GM21390 (cell line): ENCODE measurements around the gene VSIR.

Source experiments
- ATAC-seq: cut with Tn5 transposase; IDR thresholded peaks from one replicate; pipeline ENCODE4 v1.9.1; 2021; ENCODE audit not compliant: unreplicated experiment

VSIR gene

GRCh38 chr10:71773221-71773971 is at the start of gene VSIR:
Gene VSIR (minus strand): TSS chr10:71773520. CDS start chr10:71773439, 81 bp downstream.
- peak; percentile 68 for ATAC-seq

DNA sequence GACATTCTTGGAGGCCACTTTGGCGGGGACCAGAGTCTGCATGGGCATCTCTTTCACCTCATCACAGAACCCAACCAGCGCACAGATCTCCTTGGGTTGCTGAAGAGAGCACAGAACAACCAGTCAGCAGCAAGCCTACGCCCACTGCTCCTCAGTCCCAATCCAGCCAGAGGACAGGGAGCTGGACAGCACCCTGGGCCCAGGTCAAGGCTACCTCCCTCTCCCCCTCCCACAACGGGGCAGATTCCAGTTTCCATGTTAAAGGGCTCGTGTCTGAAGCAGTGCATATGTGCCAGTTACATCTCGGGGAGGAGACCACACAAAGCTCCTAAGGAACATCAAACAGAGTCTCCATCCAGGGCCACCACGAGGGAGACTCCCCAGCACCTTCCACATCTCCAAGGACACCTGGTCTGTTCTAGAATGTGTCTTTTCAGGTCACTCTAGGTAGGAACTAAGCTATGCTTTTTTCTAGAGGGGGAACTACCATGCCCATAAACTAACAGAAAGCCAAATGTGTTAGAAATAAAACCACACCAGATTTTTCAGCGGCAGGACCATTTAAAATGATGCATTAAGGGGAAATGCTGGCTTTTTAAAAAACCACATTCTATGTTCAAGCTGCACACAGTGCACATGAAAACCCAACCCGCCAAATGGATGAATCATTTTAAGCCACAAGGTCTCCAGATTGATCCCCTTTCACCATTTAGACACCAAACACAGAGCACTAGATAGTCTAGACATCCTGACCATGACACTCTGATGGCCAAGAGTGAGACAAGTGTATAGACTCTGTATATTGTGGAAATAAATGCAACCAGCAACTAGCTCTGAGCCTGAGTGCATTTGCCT is 48.8 kb upstream of the VSIR start:
- ATAC-seq, result no peak

GRCh38 chr10:71820966-71821365 is 47.6 kb upstream of the VSIR start:
- ATAC-seq, result no peak

DNA sequence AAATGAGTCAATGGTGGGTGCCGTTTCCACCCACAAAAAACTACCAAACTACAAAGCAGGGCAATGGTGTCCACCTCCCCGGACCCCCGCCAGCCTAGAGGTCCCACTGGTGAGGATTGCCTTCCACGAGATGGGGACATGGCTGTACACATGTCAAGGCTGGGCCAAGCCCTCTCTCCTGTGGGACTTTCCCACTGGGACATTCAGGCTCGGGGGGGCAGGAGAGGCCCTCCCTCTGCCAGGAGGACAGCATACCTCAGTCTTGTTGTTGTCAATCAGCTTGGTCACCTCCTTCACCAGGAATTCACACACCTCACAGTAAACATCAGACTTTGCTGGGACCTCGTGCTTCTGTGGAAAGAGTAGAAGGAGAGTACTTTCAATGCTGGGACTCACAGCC is 46.7 kb upstream of the VSIR start:
- no peak for ATAC-seq

- no peak for ATAC-seq
These were observed 46.1 kb upstream of the VSIR start for GRCh38 chr10:71819441-71819861.

DNA sequence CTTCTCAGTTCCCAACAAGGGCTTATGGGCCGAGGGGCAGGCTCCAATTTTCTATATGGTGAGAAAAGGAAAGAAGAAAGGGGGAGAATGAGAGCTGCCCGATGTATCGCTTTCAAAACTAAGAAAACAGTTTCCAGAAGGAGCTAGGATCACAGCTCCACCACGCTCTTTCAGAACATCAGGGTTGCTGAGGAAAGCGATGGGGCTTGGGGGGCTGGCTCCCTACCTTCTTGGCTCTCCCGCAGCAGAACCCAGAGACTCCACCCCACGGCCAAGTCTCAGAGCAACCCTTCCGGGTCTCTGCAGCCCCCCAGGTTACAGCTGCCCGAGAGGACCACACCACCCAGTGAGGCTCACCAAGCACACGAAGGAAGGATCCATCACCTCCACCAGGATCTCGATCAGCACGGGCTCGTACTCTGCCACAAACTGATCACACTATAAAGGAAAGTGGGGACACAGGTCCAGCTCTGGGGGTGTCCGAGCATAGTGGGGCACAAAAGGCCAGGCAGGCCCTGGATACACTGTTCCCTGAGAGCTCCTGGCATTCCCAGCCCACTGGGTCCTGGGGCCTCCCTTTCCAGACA is 45.4 kb upstream of the VSIR start:
- ATAC-seq, result no peak

DNA sequence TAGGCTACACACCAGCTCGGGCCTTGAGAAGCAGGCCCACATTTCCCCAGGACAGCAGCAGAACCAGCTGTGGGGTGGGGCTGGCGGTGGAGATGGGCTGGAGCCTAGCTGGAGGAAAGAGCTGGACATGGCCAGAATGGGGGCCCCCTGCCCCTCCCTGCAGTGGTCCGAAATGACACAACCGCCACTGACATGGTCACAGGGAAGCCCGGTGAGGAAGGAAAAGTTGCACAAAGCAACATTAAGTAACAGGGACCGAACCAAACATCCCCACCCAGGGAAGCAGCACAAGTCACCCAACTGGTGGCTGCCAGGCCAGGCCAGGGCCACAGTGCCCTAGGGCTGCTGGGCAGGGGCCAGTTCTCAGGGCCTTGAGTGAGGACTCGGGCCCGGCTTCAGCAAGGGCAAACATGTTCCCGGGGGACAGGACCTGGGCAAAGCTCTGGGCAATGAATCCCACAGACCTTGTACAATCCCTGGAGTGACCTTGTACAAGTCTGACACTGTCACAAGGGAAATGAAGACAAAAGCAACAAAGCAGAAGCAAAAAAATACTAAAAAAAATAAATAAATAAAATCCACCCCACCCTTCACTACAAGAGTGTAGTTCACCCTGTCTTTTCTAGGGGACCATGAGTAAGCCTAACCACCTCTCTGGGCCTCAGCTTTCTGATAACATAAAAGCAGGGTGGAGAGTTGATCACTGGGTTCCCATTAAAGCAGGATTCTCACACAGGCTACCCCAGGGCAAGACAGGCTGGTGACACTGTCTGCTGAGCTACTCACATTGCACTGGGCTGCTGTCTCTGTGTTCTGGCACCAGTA is 44.7 kb upstream of the VSIR start:
- ATAC-seq, result no peak

GRCh38 chr10:71816936-71817618 is 43.8 kb upstream of the VSIR start:
- no peak for ATAC-seq

DNA sequence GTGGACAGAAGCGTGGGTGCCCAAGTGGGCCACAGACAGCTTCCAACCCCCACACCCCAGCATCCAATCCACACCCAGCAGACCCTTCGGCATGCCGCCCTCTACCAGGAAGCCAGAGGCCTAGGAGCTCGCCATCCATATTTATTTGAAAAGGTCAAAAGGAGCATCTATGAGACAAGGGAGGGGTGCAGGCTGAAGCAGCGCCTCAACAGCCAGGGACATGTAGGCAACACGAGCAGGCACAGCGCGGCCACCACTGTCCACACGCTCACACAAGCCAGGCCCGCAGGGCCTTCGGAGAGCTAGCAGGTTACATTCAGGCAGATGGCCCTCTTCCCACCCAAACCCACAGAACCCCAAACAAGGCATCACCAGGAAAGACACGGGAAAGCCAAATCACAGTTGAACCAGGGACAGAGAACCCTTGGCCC is 43.1 kb upstream of the VSIR start:
- no peak for ATAC-seq

- ATAC-seq, result no peak
These were observed 42.3 kb upstream of the VSIR start for GRCh38 chr10:71815515-71816130.

GRCh38 chr10:71814922-71815411 is 41.6 kb upstream of the VSIR start:
- no peak for ATAC-seq

GRCh38 chr10:71812913-71813590 is 39.7 kb upstream of the VSIR start:
- ATAC-seq, result no peak

- ATAC-seq, result peak; percentile 64
These were observed 38.9 kb upstream of the VSIR start for GRCh38 chr10:71812016-71812912.

GRCh38 chr10:71811351-71811750 is 38.0 kb upstream of the VSIR start:
- no peak for ATAC-seq

DNA sequence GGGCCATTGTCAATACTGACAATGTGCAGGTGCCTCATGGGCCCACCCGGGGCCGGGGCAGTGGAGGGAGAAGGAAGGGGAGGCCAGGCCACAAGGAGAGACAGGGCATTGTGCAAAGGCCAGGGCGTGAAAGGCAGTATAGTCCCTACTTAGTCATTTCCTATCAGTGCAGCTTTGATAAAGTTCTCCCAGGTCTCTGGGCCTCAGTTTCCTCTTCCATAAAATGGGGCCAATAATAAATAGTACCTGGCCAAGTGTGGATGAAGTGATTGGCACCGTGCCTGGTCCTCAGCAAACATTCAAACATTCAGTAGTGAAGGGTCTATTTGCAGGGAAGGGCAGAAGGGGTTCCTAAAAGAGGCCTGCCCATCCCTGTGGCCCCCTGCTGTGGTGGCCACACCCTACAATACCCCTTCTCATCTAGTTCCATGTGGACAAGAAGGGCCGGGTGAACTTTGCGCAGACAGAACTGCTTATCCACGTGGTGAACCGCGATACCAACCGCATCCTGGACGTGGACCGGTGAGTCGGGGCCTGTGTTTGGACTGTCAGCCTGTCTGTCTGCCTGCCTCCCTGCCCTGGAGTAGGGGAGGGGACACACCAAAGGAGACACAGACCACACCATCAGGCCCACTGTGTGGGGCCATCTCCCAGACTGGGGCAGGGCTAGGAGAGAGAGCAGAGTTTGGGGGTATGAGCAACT is 36.9 kb upstream of the VSIR start:
- no peak for ATAC-seq

DNA sequence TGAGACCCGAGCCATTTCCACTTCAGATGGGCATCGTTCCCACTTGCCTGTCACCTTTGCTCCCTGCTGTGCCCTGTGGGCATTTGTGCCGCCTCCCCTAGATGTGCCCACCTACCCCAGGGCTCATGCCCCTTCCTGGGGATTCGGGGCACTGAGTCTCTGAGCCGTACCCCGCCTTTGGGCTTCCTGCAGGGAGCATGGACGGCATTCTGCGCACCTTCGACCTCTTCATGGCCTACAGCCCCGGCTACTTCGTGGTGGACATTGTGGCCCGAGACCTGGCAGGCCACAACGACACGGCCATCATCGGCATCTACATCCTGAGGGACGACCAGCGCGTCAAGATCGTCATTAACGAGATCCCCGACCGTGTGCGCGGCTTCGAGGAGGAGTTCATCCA is 36.3 kb upstream of the VSIR start:
- ATAC-seq, result no peak
